Measurements from ENCODE around the gene MCM7. TPM values are rescaled to one million over a fixed set of nuclear protein-coding genes. Genes with fewer than 3 reads are reported as not detected.

MCM7 gene
- total RNA-seq, 4 donors from 2014 or later: 28.9 to 41.0 (median 35.8) TPM

- Histone ChIP-seq H3K27me3 (no peaks in the 10 kb centered on the region), H3K4me1 (peaks cover 0 to 35% (median 7%) of the 10 kb centered on the region in 4 donors), H3K36me3 (no peaks in the 10 kb centered on the region), H3K4me3 (peak within 1 kb of the TSS; percentile 71 to 93 (median 74)), H3K27ac (peak within 1 kb of the TSS; percentile 93 to 99 (median 97)), H3K9me3 (no peaks in the 10 kb centered on the region)
- 0 to 1% methylated on average over 29 to 37 of the region's 47 CpGs for WGBS, 2 donors
- peak; percentile 71 to 79 for DNase-seq (ENCODE audit: low spot score in 2 of 2)
- peak; percentile 95 to 96 for TF ChIP-seq EP300 (IDR thresholded peaks at IDR 0.05)
- peak; percentile 50 to 60 for TF ChIP-seq POLR2A (IDR thresholded peaks at IDR 0.05)
- TF ChIP-seq CTCF (IDR thresholded peaks at IDR 0.05): peak in 3 of 5 experiments; percentile 16 to 44 (median 26)
Measured at GRCh38 chr7:100049441-100050291, 51.5 kb downstream of the MCM7 start, which contains the start of gene ZSCAN21. ZSCAN21 (plus strand) TSS chr7:100049774; CDS start chr7:100057007, 7,233 bp downstream.

- DNase-seq (ENCODE audit: low spot score in 2 of 2): no peak
- Histone ChIP-seq H3K4me1 (peaks cover 0 to 31% (median 7%) of the 10 kb centered on the region in 4 donors), H3K27me3 (no peaks in the 10 kb centered on the region), H3K27ac (peak overlapping the region in 1 of 4 donors; percentile 98), H3K4me3 (no peak overlapping the region), H3K9me3 (no peaks in the 10 kb centered on the region), H3K36me3 (no peaks in the 10 kb centered on the region)
- TF ChIP-seq POLR2A (IDR thresholded peaks at IDR 0.05) (no peak), EP300 (IDR thresholded peaks at IDR 0.05) (no peak), CTCF (IDR thresholded peaks at IDR 0.05) (no peak)
- 90 to 94% methylated on average over 4 of the region's 4 CpGs for WGBS, 2 donors
Measured at GRCh38 chr7:100048680-100049079, 52.5 kb downstream of the MCM7 start.

GRCh38 chr7:100044718-100045117 is 56.5 kb downstream of the MCM7 start:
- 61 to 75% methylated on average over 6 of the region's 6 CpGs for WGBS, 2 donors
- H3K36me3 ChIP-seq: no peaks in the 10 kb centered on the region

More at GRCh38 chr7:100044718-100045117, 56.5 kb downstream of the MCM7 start:
- H3K27me3 ChIP-seq: no peaks in the 10 kb centered on the region
- H3K4me3 ChIP-seq: no peak overlapping the region
- TF ChIP-seq POLR2A (IDR thresholded peaks at IDR 0.05): no peak
- no peak for TF ChIP-seq EP300 (IDR thresholded peaks at IDR 0.05)
- TF ChIP-seq CTCF (IDR thresholded peaks at IDR 0.05): no peak
- peaks cover 0 to 6% (median 0%) of the 10 kb centered on the region in 4 donors for H3K4me1 ChIP-seq
- H3K27ac ChIP-seq: no peak overlapping the region
- no peak for DNase-seq (ENCODE audit: low spot score in 2 of 2)
- H3K9me3 ChIP-seq: no peaks in the 10 kb centered on the region

Small RNAs within 50 kb of the gene (small RNA-seq; reads per million reads assigned to genes)
- gene MIR106B: 31.7 reads per million, percentile 93 among the genes with 10 or more reads in this experiment
- gene MIR25: 782 reads per million, percentile 98 among the genes with 10 or more reads in this experiment
- 37.3 reads per million, percentile 94 among the genes with 10 or more reads in this experiment for gene MIR93

Other genes starting within 250 kb of the MCM7 start
- gene OR2AE1, start 224.4 kb downstream of the MCM7 start, total RNA-seq: 1 to 10 TPM in 1 of 4 donors, not detected in 3; 2.0 TPM
- gene TRIM4, start 181.9 kb downstream of the MCM7 start, total RNA-seq: 10 to 100 TPM; 53.8 to 68.1 (median 58.1) TPM
- 10 to 100 TPM in 1 of 4 donors, 1 to 10 TPM in 3; 3.3 to 11.7 (median 8.9) TPM for gene GJC3, start 171.8 kb downstream of the MCM7 start, total RNA-seq
- 100 to 1,000 TPM in 2 of 4 donors, 10 to 100 TPM in 2; 68.7 to 182 (median 111) TPM for gene AZGP1, start 125.4 kb downstream of the MCM7 start, total RNA-seq
- gene ZKSCAN1, start 85.8 kb downstream of the MCM7 start, total RNA-seq: 10 to 100 TPM; 32.4 to 37.5 (median 35.4) TPM
- 10 to 100 TPM; 12.9 to 18.0 (median 16.5) TPM for gene ZSCAN21, start 51.6 kb downstream of the MCM7 start, total RNA-seq
- gene ZNF3, start 19.7 kb downstream of the MCM7 start, total RNA-seq: 10 to 100 TPM; 24.0 to 37.5 (median 26.9) TPM
- gene COPS6, start 12.4 kb downstream of the MCM7 start, total RNA-seq: 10 to 100 TPM; 43.7 to 56.4 (median 50.6) TPM
- 10 to 100 TPM; 23.0 to 34.1 (median 25.9) TPM for gene AP4M1, start 246 bp upstream of the MCM7 start, total RNA-seq
- gene TAF6, start 18.0 kb upstream of the MCM7 start, total RNA-seq: 10 to 100 TPM; 46.1 to 56.9 (median 54.2) TPM
- 10 to 100 TPM in 3 of 4 donors, 1 to 10 TPM in 1; 7.5 to 15.9 (median 11.5) TPM for gene CNPY4, start 18.2 kb upstream of the MCM7 start, total RNA-seq
- 1 to 10 TPM; 3.9 to 9.2 (median 6.9) TPM for gene MBLAC1, start 25.6 kb upstream of the MCM7 start, total RNA-seq
- 100 to 1,000 TPM; 226 to 312 (median 252) TPM for gene LAMTOR4, start 47.5 kb upstream of the MCM7 start, total RNA-seq
- gene TRAPPC14, start 57.3 kb upstream of the MCM7 start, total RNA-seq: 10 to 100 TPM in 3 of 4 donors, 1 to 10 TPM in 1; 6.9 to 36.9 (median 12.7) TPM
- 1 to 10 TPM; 2.7 to 8.3 (median 3.8) TPM for gene GAL3ST4, start 67.2 kb upstream of the MCM7 start, total RNA-seq
- gene GPC2, start 76.0 kb upstream of the MCM7 start, total RNA-seq: 1 to 10 TPM; 1.1 to 3.1 (median 1.7) TPM
- gene STAG3, start 76.5 kb upstream of the MCM7 start, total RNA-seq: 1 to 10 TPM; 4.2 to 8.2 (median 6.5) TPM
- gene PVRIG, start 118.6 kb upstream of the MCM7 start, total RNA-seq: under 1 TPM in 1 of 4 donors, not detected in 3; 0.78 TPM
- gene SPDYE3, start 206.3 kb upstream of the MCM7 start, total RNA-seq: not detected

Data from tibial nerve (tissue), 4 donors.